Hematopoietic multipotent progenitor cell treated with erythropoietin and hydrocortisone succinate and interleukin-3 and kit ligand, for 4 days (in vitro differentiated cells): ENCODE data around the gene OR2D2.
"Not testable (repeated sequence)": the region's sequence is repeated elsewhere in the genome, so short reads cannot be mapped to it uniquely, and the experiment has no call there.

ENCODE experiments used
- DNase-seq: peaks from one replicate; pipeline ENCODE4 v3.0.0-alpha.2; 2015

The OR2D2 gene

GRCh38 chr11:6876914-6877313, 15.4 kb downstream of the OR2D2 start:
- no peak for DNase-seq

- DNase-seq = no peak
Observed at GRCh38 chr11:6876325-6876724, 16.0 kb downstream of the OR2D2 start, which contains the start of gene OR10A4. TSS of gene OR10A4 (plus strand) at chr11:6876625. CDS start at chr11:6876648, 23 bp downstream.

GRCh38 chr11:6875761-6876160, 16.5 kb downstream of the OR2D2 start:
- DNase-seq = no peak

GRCh38 chr11:6871278-6871677, 21.0 kb downstream of the OR2D2 start:
- no peak for DNase-seq

GRCh38 chr11:6864438-6864837, 27.9 kb downstream of the OR2D2 start:
- no peak for DNase-seq

- no peak for DNase-seq
Observed at GRCh38 chr11:6862961-6863360, 29.3 kb downstream of the OR2D2 start, which contains the start of gene OR10A2. TSS of gene OR10A2 (plus strand) at chr11:6863057. CDS start at chr11:6869755, 6,698 bp downstream.

GRCh38 chr11:6856871-6857270, 35.4 kb downstream of the OR2D2 start:
- no peak for DNase-seq

- DNase-seq = no peak
Observed at GRCh38 chr11:6855971-6856541, 36.2 kb downstream of the OR2D2 start.

GRCh38 chr11:6854801-6855200, 37.5 kb downstream of the OR2D2 start:
- DNase-seq = not testable (repeated sequence)

GRCh38 chr11:6850526-6850925, 41.8 kb downstream of the OR2D2 start:
- no peak for DNase-seq

- DNase-seq = no peak
Observed at GRCh38 chr11:6845383-6845782, 46.9 kb downstream of the OR2D2 start, which contains the start of gene OR10A5. TSS of gene OR10A5 (plus strand) at chr11:6845683. CDS start at chr11:6845683, 0 bp downstream.

- DNase-seq = no peak
Observed at GRCh38 chr11:6844356-6844755, 47.9 kb downstream of the OR2D2 start.

GRCh38 chr11:6843670-6844069, 48.6 kb downstream of the OR2D2 start:
- no peak for DNase-seq

GRCh38 chr11:6841694-6842093, 50.6 kb downstream of the OR2D2 start:
- DNase-seq = no peak
